LNCaP clone FGC (cell line): Measurements from ENCODE around the gene SNX32.
"Not testable (repeated sequence)": the region's sequence is repeated elsewhere in the genome, so short reads cannot be mapped to it uniquely, and the experiment has no call there.

ENCODE experiments used
- DNase-seq: peaks from one replicate; pipeline ENCODE4 v3.0.0-alpha.2; 2011; ENCODE audit warnings: low read depth
- H3K4me3 ChIP-seq: 2 replicates; pipeline ENCODE4 v1.5.1; 2011; ENCODE audit warnings: mild to moderate bottlenecking, low read depth, low read length, control low read depth
- TF ChIP-seq, protein P1 (sequence below): IDR thresholded peaks from 2 replicates; pipeline ENCODE4 v1.5.1; 2012; ENCODE audit warnings: mild to moderate bottlenecking; ENCODE audit not compliant: control insufficient read depth, insufficient read depth; ENCODE audit errors: extremely low read depth

Gene SNX32

DNA sequence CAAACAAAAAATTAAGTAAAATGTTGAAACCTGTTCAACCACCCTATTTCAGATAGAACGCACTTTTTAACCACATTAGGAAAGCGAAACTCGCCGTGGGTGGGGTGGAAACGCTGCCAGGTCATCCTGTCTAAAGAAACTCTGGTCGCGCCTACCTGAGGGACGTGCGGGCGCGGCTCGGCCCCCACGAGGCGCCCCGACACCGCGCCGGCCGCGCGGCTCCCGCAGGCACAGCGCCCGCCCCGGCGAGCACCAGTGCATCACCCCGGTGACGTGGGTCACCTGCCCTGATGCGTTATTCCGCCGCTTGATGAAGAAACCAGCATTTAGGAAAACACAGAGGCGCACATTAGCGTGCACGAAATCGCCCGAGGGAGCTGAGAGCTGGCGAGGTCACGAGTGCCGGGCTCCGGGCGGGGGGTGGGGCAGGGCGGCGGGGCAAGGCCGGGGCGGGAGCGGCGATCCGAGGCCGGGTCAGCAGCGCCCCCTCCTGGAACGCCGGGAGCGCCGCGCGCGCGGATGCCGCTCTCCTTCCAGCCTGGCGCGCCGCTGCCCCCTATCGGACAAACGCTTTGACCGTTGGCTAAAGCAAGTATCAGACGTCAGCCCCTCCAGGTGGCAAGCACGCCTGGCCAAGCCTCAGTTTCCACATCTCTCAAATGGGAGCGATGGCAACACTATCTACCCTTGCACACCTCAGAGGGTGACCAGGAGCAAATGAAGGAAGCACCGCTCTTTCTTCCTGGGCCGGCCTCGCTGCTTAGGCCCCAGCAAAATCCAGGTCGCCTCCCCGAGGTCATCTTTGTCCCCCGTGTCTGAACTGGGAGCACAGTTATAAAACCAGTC lies 15.7 kb upstream of the SNX32 start:
- DNase-seq, result peak; percentile 32
- TF ChIP-seq, protein P1, sequence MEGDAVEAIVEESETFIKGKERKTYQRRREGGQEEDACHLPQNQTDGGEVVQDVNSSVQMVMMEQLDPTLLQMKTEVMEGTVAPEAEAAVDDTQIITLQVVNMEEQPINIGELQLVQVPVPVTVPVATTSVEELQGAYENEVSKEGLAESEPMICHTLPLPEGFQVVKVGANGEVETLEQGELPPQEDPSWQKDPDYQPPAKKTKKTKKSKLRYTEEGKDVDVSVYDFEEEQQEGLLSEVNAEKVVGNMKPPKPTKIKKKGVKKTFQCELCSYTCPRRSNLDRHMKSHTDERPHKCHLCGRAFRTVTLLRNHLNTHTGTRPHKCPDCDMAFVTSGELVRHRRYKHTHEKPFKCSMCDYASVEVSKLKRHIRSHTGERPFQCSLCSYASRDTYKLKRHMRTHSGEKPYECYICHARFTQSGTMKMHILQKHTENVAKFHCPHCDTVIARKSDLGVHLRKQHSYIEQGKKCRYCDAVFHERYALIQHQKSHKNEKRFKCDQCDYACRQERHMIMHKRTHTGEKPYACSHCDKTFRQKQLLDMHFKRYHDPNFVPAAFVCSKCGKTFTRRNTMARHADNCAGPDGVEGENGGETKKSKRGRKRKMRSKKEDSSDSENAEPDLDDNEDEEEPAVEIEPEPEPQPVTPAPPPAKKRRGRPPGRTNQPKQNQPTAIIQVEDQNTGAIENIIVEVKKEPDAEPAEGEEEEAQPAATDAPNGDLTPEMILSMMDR, result peak; percentile 100
- H3K4me3 ChIP-seq, result peak overlapping the region; percentile 63

GRCh38 chr11:65821107-65821506 lies 12.7 kb upstream of the SNX32 start:
- H3K4me3 ChIP-seq, result no peak overlapping the region
- TF ChIP-seq, protein P1, result no peak
- DNase-seq, result no peak

- TF ChIP-seq, protein P1, result no peak
- H3K4me3 ChIP-seq, result no peak overlapping the region
- DNase-seq, result peak; percentile 35
Observed at GRCh38 chr11:65822776-65823528, 10.8 kb upstream of the SNX32 start.

DNA sequence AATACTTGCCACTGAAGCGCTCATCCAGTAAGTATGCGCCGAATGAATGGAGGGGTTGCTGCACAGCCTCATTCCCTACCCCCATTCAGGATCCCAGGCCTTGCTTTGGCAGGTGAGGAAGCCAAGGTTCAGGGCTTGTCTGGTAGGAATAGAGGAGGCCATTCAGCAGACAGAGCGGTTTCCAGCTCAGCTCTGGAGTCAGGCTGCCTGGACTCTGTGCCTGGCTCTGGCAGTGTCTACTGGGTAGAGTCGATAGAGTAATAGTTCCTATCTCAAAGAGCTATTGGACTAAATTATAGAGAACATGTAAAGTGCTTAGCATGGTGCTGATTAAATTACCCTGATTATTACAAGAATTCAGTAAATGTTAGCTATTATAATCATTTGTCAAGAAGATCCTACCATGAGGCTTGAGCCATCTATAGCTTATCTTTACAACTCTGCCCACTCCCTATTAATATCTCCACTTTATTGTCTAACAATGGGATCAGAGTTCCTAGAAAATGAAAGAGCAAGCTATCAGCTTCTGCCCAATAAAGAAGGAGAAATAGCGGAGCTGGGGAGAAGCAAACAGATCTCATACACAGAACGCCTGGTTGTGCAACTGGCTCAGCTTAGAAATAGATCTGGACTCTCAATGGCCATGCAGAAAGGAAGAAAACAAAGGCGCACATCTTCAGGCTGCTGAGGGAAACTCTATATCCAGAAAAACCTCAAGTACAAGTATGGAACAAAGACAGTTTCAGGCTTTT lies 6.6 kb upstream of the SNX32 start:
- DNase-seq, result no peak
- TF ChIP-seq, protein P1, result no peak
- no peak overlapping the region for H3K4me3 ChIP-seq

DNA sequence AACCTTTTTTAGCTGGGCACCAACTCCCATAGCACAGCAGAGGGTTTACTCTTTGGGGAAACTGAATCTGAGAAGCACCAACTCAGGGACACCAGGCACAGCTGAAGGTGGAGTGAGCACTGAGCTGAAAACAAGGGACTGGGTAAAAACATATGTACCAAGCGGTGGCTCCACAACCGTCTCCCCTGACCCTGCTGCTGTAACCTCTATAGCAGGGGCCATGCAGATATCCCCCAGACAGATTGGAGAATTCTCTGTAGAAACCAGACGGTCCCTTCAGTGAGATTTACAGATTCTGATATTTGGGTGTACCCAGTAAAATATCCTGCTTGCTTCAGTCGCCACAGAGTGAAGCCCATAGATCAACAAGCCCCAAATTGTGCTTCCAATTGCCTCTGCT lies 4.3 kb upstream of the SNX32 start:
- no peak overlapping the region for H3K4me3 ChIP-seq
- no peak for DNase-seq
- TF ChIP-seq, protein P1, result no peak

DNA sequence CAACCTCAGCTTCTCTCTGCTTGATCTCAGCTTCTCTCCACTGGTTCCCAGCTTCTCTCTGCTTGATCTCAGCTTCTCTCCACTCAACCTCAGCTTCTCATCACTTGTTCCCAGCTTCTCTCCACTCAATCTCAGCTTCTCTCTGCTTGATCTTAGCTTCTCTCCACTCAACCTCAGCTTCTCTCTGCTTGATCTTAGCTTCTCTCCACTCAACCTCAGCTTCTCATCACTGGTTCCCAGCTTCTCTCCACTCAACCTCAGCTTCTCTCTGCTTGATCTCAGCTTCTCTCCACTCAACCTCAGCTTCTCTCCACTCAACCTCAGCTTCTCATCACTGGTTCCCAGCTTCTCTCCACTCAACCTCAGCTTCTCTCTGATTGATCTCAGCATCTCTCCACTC lies 1.5 kb upstream of the SNX32 start:
- not testable (repeated sequence) for DNase-seq, H3K4me3 ChIP-seq

DNA sequence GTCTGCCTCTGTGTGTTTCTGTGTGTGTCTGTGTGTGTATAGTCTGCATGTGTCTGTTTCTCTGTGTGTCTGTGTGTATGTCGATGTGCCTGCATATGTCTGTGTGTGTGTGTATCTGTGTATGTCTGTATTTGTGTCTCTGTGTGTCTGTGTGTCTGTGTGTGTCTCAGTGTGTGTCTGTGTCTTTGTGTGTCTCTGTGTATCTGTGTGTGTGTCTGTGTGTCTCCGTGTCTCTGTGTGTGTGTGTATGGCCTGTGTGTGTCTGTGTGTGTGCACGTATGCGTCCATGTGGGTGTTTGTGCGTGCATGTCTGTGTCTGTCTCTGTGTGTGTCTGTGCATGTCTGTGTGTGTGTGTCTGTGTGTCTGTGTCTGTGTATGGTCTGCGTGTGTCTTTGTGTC lies 439 bp downstream of the SNX32 start:
- TF ChIP-seq, protein P1, result no peak
- DNase-seq, result no peak
- H3K4me3 ChIP-seq, result no peak overlapping the region
